K562 (cell line): ENCODE results near the gene TET2. TPM values are rescaled to one million over a fixed set of nuclear protein-coding genes. Genes with fewer than 3 reads are reported as not detected.

Source experiments
- KLF10 ChIP-seq: fragments of 250-450 bp; sonication (Bioruptor Pico); IDR thresholded peaks from 2 replicates; pipeline ENCODE4 v1.6.1; 2021; ENCODE audit warnings: matching md5 sums
- NFIX ChIP-seq: fragments of 250-450 bp; sonication (Bioruptor Pico); IDR thresholded peaks from 2 replicates; pipeline ENCODE4 v1.4.0; 2020; ENCODE audit warnings: low read depth, mild to moderate bottlenecking, moderate library complexity
- POLR2AphosphoS5 ChIP-seq: IDR thresholded peaks from 2 replicates; pipeline ENCODE4 v1.6.1; 2011; ENCODE audit warnings: mild to moderate bottlenecking, low read depth, low read length, moderate library complexity; ENCODE audit not compliant: control insufficient read depth, insufficient read depth
- POLR2H ChIP-seq: IDR thresholded peaks from 2 replicates; pipeline ENCODE4 v1.6.1; 2016; ENCODE audit warnings: missing genetic modification characterization, low read depth, mild to moderate bottlenecking, control low read depth, missing compliant biosample characterization, moderate library complexity
- PYGO2 ChIP-seq: fragments of 450-650 bp; IDR thresholded peaks from 2 replicates; pipeline ENCODE4 v1.6.1; 2016; ENCODE audit warnings: mild to moderate bottlenecking, missing genetic modification characterization, moderate library complexity, missing compliant biosample characterization
- SLC30A9 ChIP-seq: fragments of 250-450 bp; sonication (Bioruptor Pico); IDR thresholded peaks from 2 replicates; pipeline ENCODE4 v1.8.0; 2022; ENCODE audit warnings: mild to moderate bottlenecking, moderate library complexity
- TCF7 ChIP-seq: sonication (generic); IDR thresholded peaks from 2 replicates; pipeline ENCODE4 v1.6.1; 2016; ENCODE audit warnings: antibody characterized with exemption, borderline replicate concordance
- TEAD1 ChIP-seq, 2 experiments: fragments of 450-650 bp in 1 of 2; sonication (generic) in 1 of 2; formaldehyde crosslinking; IDR thresholded peaks; 2 replicates each; pipeline versions ENCODE4 v1.4.0 to v1.8.0; 2020 to 2022; ENCODE audit warnings: mild to moderate bottlenecking in 2 of 2, missing genetic modification reagents in 1 of 2
- ZNF197 ChIP-seq: fragments of 200-800 bp; sonication (Bioruptor generic); IDR thresholded peaks from 2 replicates; pipeline ENCODE4 v1.6.1; 2016; ENCODE audit warnings: low read depth, missing genetic modification characterization, missing compliant biosample characterization
- ZNF431 ChIP-seq: sonication (generic); formaldehyde crosslinking; IDR thresholded peaks from 2 replicates; pipeline ENCODE4 v1.8.0; 2022; ENCODE audit warnings: mild to moderate bottlenecking, missing genetic modification reagents
- polyA plus RNA-seq, 8 experiments: library from polyadenylated mRNA; depleted of rRNA in 4 of 8; stranded (reverse) in 5 of 8; unstranded in 3 of 8; fragments of >200 nt; fragmentation: Nextera tagmentation in 2 of 8; fragmentation: Illumina TruSeq in 1 of 8; extraction: Ambion mirVana in 2 of 8; extraction: Trizol in 1 of 8; gene quantifications; 2 replicates each; pipeline versions ENCODE4 v1.2.1 to v1.2.3, GENCODE V29; 2011 to 2014; ENCODE audit warnings: inconsistent platforms in 1 of 8, missing spikeins in 1 of 8
- total RNA-seq, 7 experiments: library from RNA; depleted of rRNA in 6 of 7; stranded (reverse); fragments of >200 nt in 6 of 7; fragmentation: Illumina TruSeq in 2 of 7; extraction: Trizol in 2 of 7; gene quantifications; 2 replicates each; pipeline versions ENCODE4 v1.2.1 to v1.2.3, GENCODE V29; 2011 to 2021; ENCODE audit warnings: low replicate concordance in 1 of 7
- TF ChIP-seq, protein P1 (sequence below): fragments of 450-650 bp; IDR thresholded peaks from 2 replicates; pipeline ENCODE4 v1.6.1; 2016; ENCODE audit warnings: mild to moderate bottlenecking
- TF ChIP-seq, protein P2 (sequence below): fragments of 450-650 bp; IDR thresholded peaks from 2 replicates; pipeline ENCODE4 v1.7.1; 2018; ENCODE audit warnings: mild to moderate bottlenecking, low read depth; ENCODE audit not compliant: partially characterized antibody
- TF ChIP-seq, protein P3 (sequence below), 2 experiments: fragments of 450-650 bp; IDR thresholded peaks; 2 replicates each; pipeline ENCODE4 v1.6.1; 2016; ENCODE audit warnings: mild to moderate bottlenecking in 2 of 2, borderline replicate concordance in 1 of 2, low read depth in 1 of 2, moderate library complexity in 1 of 2

The TET2 gene
- total and polyA plus RNA-seq, 9 of the 15 experiments (the other 6 are each of a cell fraction or from before 2014, with no cell fraction given), result 0.80 to 11.1 (median 4.9) TPM

DNA sequence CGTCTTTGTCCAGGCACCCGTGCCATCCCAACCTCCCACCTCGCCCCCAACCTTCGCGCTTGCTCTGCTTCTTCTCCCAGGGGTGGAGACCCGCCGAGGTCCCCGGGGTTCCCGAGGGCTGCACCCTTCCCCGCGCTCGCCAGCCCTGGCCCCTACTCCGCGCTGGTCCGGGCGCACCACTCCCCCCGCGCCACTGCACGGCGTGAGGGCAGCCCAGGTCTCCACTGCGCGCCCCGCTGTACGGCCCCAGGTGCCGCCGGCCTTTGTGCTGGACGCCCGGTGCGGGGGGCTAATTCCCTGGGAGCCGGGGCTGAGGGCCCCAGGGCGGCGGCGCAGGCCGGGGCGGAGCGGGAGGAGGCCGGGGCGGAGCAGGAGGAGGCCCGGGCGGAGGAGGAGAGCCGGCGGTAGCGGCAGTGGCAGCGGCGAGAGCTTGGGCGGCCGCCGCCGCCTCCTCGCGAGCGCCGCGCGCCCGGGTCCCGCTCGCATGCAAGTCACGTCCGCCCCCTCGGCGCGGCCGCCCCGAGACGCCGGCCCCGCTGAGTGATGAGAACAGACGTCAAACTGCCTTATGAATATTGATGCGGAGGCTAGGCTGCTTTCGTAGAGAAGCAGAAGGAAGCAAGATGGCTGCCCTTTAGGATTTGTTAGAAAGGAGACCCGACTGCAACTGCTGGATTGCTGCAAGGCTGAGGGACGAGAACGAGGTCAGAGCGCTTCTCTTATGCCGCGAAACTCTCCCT lies at the start of gene TET2 (continued):
- TF ChIP-seq PYGO2 (no peak), KLF10 (CRISPR knock-in tag) (no peak), ZNF197 (no peak), POLR2H (tag) (no peak), POLR2AphosphoS5 (0 out of 2 replicates have a peak, but pooled peaks have one; percentile 40), TEAD1 (CRISPR knock-in tag; IDR thresholded peaks at IDR 0.05) (peak in 1 of 2 experiments; percentile 57; a peak in 1 of 4 replicates), ZNF431 (no peak), NFIX (CRISPR knock-in tag) (no peak), TCF7 (no peak), SLC30A9 (CRISPR knock-in tag) (no peak)
- TF ChIP-seq, protein P1, sequence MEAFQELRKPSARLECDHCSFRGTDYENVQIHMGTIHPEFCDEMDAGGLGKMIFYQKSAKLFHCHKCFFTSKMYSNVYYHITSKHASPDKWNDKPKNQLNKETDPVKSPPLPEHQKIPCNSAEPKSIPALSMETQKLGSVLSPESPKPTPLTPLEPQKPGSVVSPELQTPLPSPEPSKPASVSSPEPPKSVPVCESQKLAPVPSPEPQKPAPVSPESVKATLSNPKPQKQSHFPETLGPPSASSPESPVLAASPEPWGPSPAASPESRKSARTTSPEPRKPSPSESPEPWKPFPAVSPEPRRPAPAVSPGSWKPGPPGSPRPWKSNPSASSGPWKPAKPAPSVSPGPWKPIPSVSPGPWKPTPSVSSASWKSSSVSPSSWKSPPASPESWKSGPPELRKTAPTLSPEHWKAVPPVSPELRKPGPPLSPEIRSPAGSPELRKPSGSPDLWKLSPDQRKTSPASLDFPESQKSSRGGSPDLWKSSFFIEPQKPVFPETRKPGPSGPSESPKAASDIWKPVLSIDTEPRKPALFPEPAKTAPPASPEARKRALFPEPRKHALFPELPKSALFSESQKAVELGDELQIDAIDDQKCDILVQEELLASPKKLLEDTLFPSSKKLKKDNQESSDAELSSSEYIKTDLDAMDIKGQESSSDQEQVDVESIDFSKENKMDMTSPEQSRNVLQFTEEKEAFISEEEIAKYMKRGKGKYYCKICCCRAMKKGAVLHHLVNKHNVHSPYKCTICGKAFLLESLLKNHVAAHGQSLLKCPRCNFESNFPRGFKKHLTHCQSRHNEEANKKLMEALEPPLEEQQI, result no peak; the same call in 1 of the 2 replicates
- TF ChIP-seq, protein P2, sequence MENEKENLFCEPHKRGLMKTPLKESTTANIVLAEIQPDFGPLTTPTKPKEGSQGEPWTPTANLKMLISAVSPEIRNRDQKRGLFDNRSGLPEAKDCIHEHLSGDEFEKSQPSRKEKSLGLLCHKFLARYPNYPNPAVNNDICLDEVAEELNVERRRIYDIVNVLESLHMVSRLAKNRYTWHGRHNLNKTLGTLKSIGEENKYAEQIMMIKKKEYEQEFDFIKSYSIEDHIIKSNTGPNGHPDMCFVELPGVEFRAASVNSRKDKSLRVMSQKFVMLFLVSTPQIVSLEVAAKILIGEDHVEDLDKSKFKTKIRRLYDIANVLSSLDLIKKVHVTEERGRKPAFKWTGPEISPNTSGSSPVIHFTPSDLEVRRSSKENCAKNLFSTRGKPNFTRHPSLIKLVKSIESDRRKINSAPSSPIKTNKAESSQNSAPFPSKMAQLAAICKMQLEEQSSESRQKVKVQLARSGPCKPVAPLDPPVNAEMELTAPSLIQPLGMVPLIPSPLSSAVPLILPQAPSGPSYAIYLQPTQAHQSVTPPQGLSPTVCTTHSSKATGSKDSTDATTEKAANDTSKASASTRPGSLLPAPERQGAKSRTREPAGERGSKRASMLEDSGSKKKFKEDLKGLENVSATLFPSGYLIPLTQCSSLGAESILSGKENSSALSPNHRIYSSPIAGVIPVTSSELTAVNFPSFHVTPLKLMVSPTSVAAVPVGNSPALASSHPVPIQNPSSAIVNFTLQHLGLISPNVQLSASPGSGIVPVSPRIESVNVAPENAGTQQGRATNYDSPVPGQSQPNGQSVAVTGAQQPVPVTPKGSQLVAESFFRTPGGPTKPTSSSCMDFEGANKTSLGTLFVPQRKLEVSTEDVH, result no peak
- TF ChIP-seq, protein P3, sequence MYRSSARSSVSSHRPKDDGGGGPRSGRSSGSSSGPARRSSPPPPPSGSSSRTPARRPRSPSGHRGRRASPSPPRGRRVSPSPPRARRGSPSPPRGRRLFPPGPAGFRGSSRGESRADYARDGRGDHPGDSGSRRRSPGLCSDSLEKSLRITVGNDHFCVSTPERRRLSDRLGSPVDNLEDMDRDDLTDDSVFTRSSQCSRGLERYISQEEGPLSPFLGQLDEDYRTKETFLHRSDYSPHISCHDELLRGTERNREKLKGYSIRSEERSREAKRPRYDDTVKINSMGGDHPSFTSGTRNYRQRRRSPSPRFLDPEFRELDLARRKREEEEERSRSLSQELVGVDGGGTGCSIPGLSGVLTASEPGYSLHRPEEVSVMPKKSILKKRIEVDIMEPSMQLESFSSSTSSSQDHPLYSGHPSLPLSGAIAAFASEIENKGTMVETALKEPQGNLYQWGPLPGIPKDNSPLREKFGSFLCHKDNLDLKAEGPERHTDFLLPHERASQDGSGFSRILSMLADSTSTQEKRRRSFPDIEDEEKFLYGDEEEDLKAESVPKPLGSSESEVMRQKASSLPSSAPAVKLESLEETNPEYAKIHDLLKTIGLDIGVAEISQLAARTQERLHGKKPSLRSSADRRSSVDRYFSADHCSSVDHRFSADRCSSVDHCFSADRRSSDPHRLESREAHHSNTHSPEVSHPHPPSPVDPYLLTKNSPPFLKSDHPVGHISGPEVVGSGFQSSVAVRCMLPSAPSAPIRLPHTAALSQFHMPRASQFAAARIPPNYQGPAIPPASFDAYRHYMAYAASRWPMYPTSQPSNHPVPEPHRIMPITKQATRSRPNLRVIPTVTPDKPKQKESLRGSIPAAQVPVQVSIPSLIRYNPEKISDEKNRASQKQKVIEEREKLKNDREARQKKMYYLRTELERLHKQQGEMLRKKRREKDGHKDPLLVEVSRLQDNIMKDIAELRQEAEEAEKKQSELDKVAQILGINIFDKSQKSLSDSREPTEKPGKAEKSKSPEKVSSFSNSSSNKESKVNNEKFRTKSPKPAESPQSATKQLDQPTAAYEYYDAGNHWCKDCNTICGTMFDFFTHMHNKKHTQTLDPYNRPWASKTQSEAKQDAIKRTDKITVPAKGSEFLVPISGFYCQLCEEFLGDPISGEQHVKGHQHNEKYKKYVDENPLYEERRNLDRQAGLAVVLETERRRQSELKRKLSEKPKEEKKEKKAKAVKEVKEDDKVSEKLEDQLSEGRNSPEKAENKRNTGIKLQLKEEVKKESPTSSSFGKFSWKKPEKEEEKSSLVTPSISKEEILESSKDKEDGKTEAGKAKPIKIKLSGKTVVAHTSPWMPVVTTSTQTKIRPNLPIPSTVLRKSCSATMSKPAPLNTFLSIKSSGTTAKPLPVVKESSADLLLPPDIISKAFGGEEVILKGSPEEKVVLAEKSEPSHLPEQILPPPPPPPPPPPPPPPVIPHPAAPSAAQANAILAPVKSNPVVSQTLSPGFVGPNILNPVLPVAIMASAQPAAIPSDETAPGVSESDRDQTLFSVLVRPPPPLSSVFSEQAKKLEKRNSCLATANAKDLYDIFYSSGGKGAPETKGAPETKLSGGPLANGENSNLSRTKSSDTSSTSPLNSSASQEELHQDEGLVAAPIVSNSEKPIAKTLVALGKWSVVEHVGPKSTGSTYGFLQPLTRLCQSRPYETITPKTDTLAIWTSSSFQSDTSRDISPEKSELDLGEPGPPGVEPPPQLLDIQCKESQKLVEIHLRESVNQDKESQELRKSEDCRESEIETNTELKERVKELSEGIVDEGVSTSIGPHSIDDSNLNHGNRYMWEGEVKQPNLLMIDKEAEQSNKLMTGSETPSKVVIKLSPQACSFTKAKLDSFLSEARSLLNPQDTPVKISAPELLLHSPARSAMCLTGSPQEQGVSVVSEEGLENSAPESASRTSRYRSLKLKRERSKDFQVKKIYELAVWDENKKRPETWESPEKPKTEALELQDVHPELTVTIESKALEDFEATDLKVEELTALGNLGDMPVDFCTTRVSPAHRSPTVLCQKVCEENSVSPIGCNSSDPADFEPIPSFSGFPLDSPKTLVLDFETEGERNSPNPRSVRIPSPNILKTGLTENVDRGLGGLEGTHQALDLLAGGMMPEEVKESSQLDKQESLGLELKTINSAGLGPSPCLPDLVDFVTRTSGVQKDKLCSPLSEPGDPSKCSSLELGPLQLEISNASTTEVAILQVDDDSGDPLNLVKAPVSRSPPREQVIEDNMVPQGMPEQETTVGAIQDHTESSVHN (IDR thresholded peaks at IDR 0.05; ENCODE audit: borderline replicate concordance in 1 of 2, low read depth in 1 of 2), result no peak
